Inflammatory macrophage treated with lipopolysaccharide for 1 hour (primary cell): Measurements from ENCODE around the gene ITGA2B.
"Not testable (repeated sequence)": the region's sequence is repeated elsewhere in the genome, so short reads cannot be mapped to it uniquely, and the experiment has no call there.

Experiments used
- DNase-seq, 2 donors: peaks; one replicate each; pipeline ENCODE4 v3.0.0-alpha.2; 2020 to 2022

The ITGA2B gene

DNA sequence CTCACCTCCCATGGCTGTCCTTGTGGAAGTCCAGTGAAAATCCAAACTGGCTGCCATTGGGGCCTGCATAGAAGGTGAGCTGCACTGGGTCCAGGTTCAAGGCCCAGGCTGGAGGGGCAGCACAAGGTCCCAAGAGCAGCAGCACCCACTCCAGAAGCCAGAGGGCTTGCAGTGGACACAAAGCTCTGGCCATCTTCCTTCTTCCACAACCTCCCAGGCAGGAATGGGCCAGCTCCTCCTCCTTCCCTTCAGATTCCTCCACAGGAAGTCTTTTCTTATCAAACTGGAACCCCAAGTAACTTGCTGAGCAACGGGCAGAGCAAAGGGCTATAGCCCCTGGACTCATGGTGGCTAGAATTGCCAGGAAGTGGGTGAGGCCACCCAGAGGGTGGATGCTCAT, at the start of gene ITGA2B:
Gene ITGA2B, minus strand, starts transcription at position 369 of the 400 bp plus-strand sequence. Its CDS starts 176 bp downstream, at position 193.
- DNase-seq = no peak

DNA sequence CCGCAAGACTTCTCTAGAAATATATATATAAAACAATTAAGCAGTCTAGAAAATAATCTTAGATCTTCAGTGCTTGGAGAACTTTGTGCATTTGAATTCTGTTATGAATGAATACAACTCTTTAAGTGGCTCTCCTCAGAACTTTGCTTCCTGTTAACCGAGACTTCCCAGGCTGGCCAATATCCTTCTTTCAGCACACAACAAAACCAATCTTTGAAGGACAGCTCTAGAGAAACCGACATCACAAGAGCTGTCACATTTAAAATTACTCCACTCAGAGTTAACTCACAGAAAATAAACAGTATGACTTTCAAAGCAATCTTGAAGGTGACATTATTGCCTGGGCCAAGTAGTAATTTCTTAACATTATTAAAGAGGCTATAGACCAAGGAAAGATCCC, 49.7 kb upstream of the ITGA2B start:
- DNase-seq = no peak

DNA sequence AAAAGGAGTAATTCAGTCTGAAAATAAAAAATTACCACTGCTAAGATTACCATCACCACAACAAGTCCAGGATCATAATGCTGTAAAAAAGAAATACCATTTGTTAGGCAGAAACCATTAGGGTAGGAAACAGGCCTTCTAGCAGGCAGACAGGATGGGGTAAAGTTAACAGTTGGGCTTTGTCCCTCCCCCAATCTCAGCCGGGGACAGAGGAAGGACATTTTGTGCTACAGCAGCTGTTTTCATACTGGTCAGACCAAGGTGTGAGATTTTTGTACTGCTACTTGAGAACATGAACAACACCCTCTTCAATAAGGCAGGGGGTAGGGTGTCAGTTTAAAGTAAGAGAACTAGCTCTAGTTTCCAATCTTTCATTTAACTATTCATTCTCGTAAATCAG, 49.2 kb upstream of the ITGA2B start:
- DNase-seq = no peak

DNA sequence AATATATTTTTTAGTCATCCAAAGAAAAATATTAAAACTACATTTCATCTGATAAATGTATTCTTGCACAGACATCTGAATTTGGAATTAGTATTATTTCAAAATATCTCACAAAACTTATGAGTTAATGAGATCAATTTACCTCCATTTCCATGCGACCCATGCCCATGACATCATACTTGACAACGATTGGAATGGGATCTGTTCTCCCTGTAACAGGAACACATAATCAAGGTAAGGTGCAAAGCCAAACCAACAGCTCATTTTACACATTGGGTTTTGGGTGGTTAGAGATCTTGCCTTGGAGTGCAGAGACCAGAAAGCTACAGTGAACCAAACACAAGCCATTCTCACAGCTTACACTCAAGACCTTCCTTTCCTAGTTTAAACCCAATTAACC, 46.9 kb upstream of the ITGA2B start:
- no peak for DNase-seq

GRCh38 chr17:44432254-44433157, 43.1 kb upstream of the ITGA2B start:
- no peak for DNase-seq

DNA sequence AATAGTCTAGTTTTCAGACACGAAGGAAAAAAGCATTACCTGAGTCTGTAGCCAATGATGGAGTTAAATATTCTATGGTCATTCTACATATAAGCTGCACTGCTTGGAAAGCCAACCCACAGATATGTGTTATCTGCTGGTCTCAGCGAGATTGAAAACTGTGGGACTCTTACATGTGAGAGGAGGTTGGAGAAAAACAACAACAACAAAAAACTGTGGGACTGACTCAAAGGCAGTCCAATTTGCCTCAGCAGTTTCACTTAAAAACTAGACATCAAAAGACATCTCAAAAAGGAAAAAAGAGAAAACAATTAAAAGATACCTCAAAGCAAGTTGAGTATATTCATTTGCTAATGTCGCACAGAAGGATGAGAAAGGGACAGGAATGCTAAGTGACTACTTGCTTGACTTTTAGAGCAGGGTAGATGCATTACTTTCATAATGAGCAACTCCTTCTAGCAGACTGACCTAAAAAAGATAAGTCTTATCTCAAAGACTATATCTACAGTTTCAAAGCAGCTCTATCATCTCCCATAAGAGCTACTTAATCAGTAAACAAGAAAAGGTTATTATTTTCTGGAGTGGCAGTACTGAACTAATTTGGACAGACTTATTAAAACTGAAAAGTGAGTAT, 35.5 kb upstream of the ITGA2B start:
- no peak for DNase-seq

DNA sequence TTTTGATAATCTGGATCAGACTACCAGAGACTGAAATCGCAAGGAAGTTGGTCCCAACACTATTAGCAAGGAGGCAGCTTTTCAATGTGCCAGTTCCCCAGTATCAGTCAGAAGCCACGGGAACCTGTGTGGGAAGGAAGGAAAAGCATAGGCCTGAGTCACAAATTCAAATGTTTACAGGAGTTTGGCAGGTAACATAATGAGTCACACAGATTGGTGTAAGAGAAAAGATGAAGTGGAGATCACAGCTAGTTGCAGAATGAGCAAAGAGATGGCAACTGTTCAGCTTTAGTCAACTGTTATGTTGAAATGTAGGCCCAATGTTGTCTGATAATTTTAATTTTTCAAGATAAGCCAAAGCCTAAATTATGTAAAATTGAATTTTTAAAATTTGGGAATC, 28.1 kb upstream of the ITGA2B start:
- no peak for DNase-seq

- no peak for DNase-seq
These were observed 27.3 kb upstream of the ITGA2B start for GRCh38 chr17:44416558-44417289.

DNA sequence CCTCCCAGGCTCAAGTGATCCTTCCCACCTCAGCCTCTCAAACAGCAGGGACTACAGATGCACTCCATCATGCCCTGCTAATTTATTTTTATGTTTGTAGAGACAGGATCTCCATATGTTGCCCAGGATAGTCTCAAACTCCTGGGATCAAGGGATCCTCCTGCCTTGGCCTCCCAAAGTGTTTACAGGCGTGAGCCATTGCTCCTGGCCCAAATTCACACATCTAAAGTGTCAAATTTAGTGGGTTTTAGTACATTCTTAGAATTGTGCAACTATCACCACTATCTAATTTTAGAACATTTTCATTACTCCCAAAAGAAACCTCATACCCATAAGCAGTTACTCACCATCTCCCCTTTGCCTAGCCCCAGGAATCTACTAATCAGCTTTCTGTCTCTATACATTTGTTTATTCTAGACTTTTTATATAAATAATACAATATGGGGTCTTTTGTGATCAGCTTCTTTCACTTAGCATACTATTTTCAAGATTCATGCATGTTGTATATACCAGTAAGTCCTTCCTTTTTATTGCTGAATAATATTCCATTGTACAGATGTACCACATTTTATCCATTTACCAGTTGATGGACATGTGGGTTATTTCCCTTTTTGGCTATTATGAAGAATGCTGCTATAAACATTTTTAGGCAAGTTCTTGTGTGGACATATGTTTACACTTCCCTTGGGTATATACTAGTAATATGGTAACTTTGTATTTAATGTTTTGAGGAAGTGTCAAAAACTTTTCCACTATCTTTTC, 25.1 kb upstream of the ITGA2B start:
- no peak for DNase-seq

GRCh38 chr17:44409309-44410028, 20.0 kb upstream of the ITGA2B start:
- no peak for DNase-seq

GRCh38 chr17:44408786-44409185, 19.3 kb upstream of the ITGA2B start:
- DNase-seq = no peak

DNA sequence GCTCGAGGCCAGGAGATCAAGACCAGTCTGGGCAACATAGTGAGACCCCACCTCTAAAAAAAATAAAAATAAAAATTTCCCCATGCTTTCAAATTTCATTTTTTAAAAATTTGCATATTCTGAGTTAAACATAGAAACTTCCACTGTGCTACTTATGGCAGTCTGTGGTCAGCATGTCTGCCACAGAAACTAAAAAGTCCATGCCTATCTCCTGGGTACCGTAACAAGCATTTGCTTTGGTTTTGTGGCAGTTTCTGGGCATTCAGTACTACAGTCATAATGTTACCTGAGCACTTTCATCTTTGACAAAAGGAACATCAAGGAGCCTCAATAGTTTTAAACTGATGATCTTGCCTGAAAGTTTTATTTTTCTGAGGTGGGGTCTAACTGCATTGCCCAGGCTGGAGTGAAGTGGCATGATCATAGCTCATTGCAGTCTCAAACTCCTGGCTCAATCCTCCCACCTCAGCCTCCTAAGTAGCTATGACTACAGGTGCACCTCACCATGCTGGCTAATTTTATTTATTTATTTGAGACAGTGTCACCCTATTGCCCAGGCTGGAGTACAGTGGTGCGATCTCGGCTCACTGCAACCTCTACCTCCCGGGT, 13.2 kb upstream of the ITGA2B start:
- DNase-seq = no peak

GRCh38 chr17:44400226-44400847, 10.9 kb upstream of the ITGA2B start:
- peak in 1 of 2 donors; percentile 29 for DNase-seq

- DNase-seq = no peak
These were observed 9.5 kb upstream of the ITGA2B start for GRCh38 chr17:44398692-44399691.

DNA sequence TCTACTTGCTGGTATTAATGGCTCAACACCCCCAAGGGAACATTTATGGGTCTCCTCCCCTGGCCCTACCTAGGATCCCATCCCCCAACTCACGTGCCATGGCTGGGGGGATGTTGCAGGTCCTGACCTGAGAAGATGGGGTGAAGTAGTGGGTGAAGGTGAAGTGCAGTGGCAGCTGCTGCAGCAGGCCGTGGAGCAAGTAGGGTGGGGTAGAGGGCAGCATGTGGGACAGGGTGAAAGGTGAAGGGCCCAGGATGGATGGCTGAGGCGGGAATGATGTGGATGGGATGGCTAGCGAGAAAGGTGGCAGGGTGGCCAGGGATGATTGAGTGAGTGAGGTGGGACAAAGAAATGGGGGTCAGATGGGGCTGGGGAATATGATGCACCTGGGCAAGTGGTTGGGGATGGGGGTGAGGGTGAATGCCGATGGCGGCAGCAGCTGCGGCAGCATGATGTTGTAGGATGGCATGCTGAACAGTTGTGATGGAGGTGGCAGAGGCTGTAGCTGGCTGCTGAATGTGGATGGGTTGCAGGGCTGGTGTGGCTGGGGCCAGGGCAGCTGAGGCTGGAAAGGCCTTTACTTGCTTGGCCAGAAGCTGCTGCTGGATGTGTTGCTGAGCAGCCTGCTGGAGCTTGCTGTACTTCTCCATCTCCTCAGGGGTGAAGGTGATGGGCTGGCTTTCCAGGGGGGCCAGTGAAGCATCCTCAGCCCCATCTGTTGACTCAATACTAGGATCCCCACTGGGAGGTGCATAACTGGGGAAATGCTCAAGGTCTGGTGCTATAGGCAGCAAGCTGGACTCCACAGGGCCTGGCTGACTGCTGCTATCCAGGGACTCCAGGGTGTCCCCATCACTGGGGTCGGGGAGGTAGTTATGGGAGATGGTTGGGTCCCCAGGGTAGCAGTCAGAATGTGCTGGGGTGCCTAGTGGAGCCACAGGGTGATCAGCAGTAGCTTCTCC, 8.3 kb upstream of the ITGA2B start:
- DNase-seq = no peak

DNA sequence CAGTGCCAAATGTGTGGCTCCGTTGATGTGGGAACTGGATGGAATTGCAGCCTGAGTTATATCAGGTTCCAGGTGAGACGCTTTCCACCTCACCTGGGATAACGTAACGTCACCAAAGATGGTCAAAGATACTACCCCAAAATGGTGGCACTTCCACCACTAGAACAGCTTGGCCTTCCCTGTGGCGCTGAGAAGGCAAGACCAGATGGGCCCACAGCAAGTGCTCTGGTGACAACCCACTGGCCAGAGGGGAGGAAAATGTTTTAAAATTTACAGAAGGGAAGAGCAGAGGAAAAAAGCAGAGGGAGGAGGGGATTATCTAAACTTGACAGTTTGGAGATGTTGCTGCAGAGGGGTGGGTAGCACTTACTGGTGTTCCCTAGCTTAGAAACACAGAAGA, 7.5 kb upstream of the ITGA2B start:
- DNase-seq = no peak

DNA sequence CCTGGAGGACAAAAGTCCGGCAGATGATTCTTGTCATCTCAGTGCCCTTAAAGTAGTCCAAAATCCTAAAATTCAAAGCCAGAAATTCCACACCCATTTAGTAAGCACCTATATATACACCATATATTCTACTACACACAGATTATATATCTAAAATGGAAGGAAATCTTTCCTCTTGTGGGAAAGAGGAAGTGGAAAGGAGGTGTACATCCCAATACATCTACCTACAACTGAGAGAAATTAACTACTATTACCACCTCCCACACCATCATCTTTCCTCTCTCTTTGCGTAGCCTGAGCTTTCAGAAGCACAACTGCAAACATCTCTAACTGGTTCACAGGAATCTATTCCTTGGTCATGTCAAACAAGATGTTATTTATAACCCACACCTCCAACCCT, 5.4 kb upstream of the ITGA2B start:
- no peak for DNase-seq

GRCh38 chr17:44394112-44394511, 4.7 kb upstream of the ITGA2B start:
- not testable (repeated sequence) for DNase-seq
